Pancreas (tissue), 10 donors: ENCODE measurements around the gene LILRB4. TPM values are rescaled to one million over a fixed set of nuclear protein-coding genes. Genes with fewer than 3 reads are reported as not detected.
A peak's percentile ranks its signal among the peaks of the same experiment; 100 is the strongest.

ENCODE experiments used
- ATAC-seq, 4 donors: fragments of 200-7000 bp; cut with Tn5 transposase; one replicate each; pipeline versions ENCODE4 v1.8.0 to v1.9.1; 2020; ENCODE audit warnings: mild to moderate bottlenecking in 4 of 4, moderate library complexity in 4 of 4
- DNase-seq, 6 donors: peaks; one replicate each; pipeline ENCODE4 v3.0.0-alpha.2; 2020
- FAIRE-seq: peaks from 2 replicates; lab custom pipeline; 2012; peaks lifted over from hg19 to GRCh38; lab: Jason Lieb, UNC
- H3K27ac ChIP-seq, 4 donors: fragments of 200-600 bp; sonication (generic); 1 replicate in 3 of 4; 2 replicates in 1 of 4; pipeline versions ENCODE4 v1.5.0 to v1.8.0; 2020
- H3K27me3 ChIP-seq, 4 donors: fragments of 200-600 bp; one replicate each; pipeline ENCODE4 v1.8.0; 2021
- H3K36me3 ChIP-seq, 3 donors: fragments of 200-600 bp; sonication (generic) in 1 of 3; one replicate each; pipeline versions ENCODE4 v1.5.0 to v1.8.0; 2020 to 2021
- H3K4me1 ChIP-seq, 3 donors: fragments of 200-600 bp; one replicate each; pipeline ENCODE4 v1.8.0; 2021
- H3K4me3 ChIP-seq, 4 donors: fragments of 200-600 bp; sonication (generic) in 2 of 4; one replicate each; pipeline versions ENCODE4 v1.5.0 to v1.8.0; 2020 to 2021
- H3K9me3 ChIP-seq, 4 donors: fragments of 200-600 bp; one replicate each; pipeline ENCODE4 v1.8.0; 2021
- CTCF ChIP-seq, 4 donors: fragments of 200-600 bp; sonication (generic) in 3 of 4; IDR thresholded peaks; one replicate each; pipeline versions ENCODE4 v1.5.0 to v1.8.0; 2021; ENCODE audit warnings: antibody characterized with exemption in 4 of 4
- WGBS, 2 donors: extraction: QIAGEN DNeasy Blood & Tissue Kit; methylation state at CpG; one replicate each; pipeline ENCODE4 v1.1.7; 2013; 5-methylcytosine and 5-hydroxymethylcytosine counted together
- intact Hi-C, 3 donors: fragments of 100-400 bp; cut with DNase I; formaldehyde crosslinking; loops; one replicate each; pipeline versions ENCODE4 v1.11.1 to v1.14.2; 2022
- polyA plus RNA-seq, 2 donors: library from polyadenylated mRNA; stranded (reverse); fragments of 200-250 nt; gene quantifications; one replicate each; pipeline ENCODE4 v1.2.3, GENCODE V29; 2013
- total RNA-seq, 6 donors: library from RNA; stranded (reverse); fragmentation: NEBNext Ultra II Directional in 4 of 6; extraction: Animal tissue kit (Norgen Biotek cat#: 25700) in 4 of 6; gene quantifications; one replicate each; pipeline versions ENCODE4 v1.2.1 to v1.2.4, GENCODE V29; 2021 to 2023
- donor health status: healthy with polysubstance abuse.
- donor health status: DM: no; HTN: no; CAD: no; lungs with moderate emphysema.
- donor health status: DM: no; HTN: no; CAD: no.
- donor health status: control.
- donor health status: control.
- donor health status: Bipolar disorder and iron deficiency.
- donor health status: DM: yes; HTN: yes; CAD: no.
- donor health status: DM: no; HTN: no; CAD: no.
- donor health status: DM: no; HTN: no; CAD: no.
- donor health status: DM: yes; HTN: yes; CAD: no.

LILRB4 gene
- total and polyA plus RNA-seq, 8 donors, result 0.28 to 11.1 (median 1.00) TPM

- ATAC-seq (no peak), DNase-seq (no peak), FAIRE-seq (no peak)
- H3K36me3 ChIP-seq, result no peaks in the 10 kb centered on the region
- no peak overlapping the region for H3K4me3 ChIP-seq
- peaks cover 0 to 5% (median 0%) of the 10 kb centered on the region in 4 donors for H3K27me3 ChIP-seq
- intact Hi-C loops, result no loop called here
- no peak overlapping the region for H3K27ac ChIP-seq
- no peaks in the 10 kb centered on the region for H3K9me3 ChIP-seq
- no peaks in the 10 kb centered on the region for H3K4me1 ChIP-seq
- no peak for TF ChIP-seq CTCF (IDR thresholded peaks at IDR 0.05)
- WGBS, 2 donors, result 67 to 81% methylated on average over 13 of the region's 13 CpGs
Observed at GRCh38 chr19:54661846-54662481, 821 bp upstream of the LILRB4 start.

- Histone ChIP-seq H3K27me3 (no peaks in the 10 kb centered on the region), H3K27ac (no peak overlapping the region), H3K4me3 (no peak overlapping the region), H3K36me3 (no peaks in the 10 kb centered on the region), H3K9me3 (no peaks in the 10 kb centered on the region), H3K4me1 (no peaks in the 10 kb centered on the region)
- 56 to 68% methylated on average over 6 of the region's 6 CpGs for WGBS, 2 donors
- intact Hi-C loops, result no loop called here
- ATAC-seq (no peak), FAIRE-seq (no peak), DNase-seq (no peak)
- TF ChIP-seq CTCF (IDR thresholded peaks at IDR 0.05), result no peak
Observed at GRCh38 chr19:54665530-54665929, 2.7 kb downstream of the LILRB4 start.

- no peak overlapping the region for H3K27ac ChIP-seq
- H3K36me3 ChIP-seq, result no peaks in the 10 kb centered on the region
- H3K4me3 ChIP-seq, result no peak overlapping the region
- intact Hi-C loops, result no loop called here
- H3K27me3 ChIP-seq, result no peaks in the 10 kb centered on the region
- ATAC-seq (no peak), DNase-seq (no peak), FAIRE-seq (no peak)
- WGBS, 2 donors, result 64 to 66% methylated on average over 12 of the region's 12 CpGs
- no peaks in the 10 kb centered on the region for H3K4me1 ChIP-seq
- no peaks in the 10 kb centered on the region for H3K9me3 ChIP-seq
- no peak for TF ChIP-seq CTCF (IDR thresholded peaks at IDR 0.05)
Observed at GRCh38 chr19:54667217-54667616, 4.4 kb downstream of the LILRB4 start.

GRCh38 chr19:54668353-54668752 lies 5.6 kb downstream of the LILRB4 start:
- Histone ChIP-seq H3K27me3 (no peaks in the 10 kb centered on the region), H3K4me1 (no peaks in the 10 kb centered on the region), H3K9me3 (no peaks in the 10 kb centered on the region), H3K27ac (no peak overlapping the region), H3K4me3 (no peak overlapping the region), H3K36me3 (no peaks in the 10 kb centered on the region)
- intact Hi-C loops, result no loop called here
- DNase-seq (no peak), FAIRE-seq (no peak), ATAC-seq (no peak)
- no peak for TF ChIP-seq CTCF (IDR thresholded peaks at IDR 0.05)
- WGBS, 2 donors, result 26 to 27% methylated on average over 1 of the region's 1 CpG

GRCh38 chr19:54670576-54671357 lies 8.0 kb downstream of the LILRB4 start:
- intact Hi-C loops, result no loop called here
- Histone ChIP-seq H3K4me1 (no peaks in the 10 kb centered on the region), H3K27me3 (no peaks in the 10 kb centered on the region), H3K36me3 (no peaks in the 10 kb centered on the region), H3K27ac (no peak overlapping the region), H3K4me3 (no peak overlapping the region), H3K9me3 (no peaks in the 10 kb centered on the region)
- ATAC-seq (peak in 2 of 4 donors; percentile 32 to 54), DNase-seq (no peak), FAIRE-seq (no peak)
- WGBS, 2 donors, result 31 to 45% methylated on average over 3 of the region's 3 CpGs
- no peak for TF ChIP-seq CTCF (IDR thresholded peaks at IDR 0.05)
